Ramos (cell line): ENCODE data around the gene KCTD10.

ENCODE experiments used
- in situ Hi-C: fragments of 300-500 bp; cut with MboI; formaldehyde crosslinking; loops from one replicate; pipeline ENCODE4 v1.14.3; 2022; ENCODE audit warnings: low sequenced_read_pairs; ENCODE audit not compliant: unreplicated experiment

The KCTD10 gene

GRCh38 chr12:109496306-109496705 is 19.2 kb upstream of the KCTD10 start:
- in situ Hi-C loops, result no loop called here

GRCh38 chr12:109495012-109495411 is 17.9 kb upstream of the KCTD10 start:
- in situ Hi-C loops, result no loop called here

GRCh38 chr12:109494348-109494881 is 17.3 kb upstream of the KCTD10 start:
- in situ Hi-C loops, result no loop called here

DNA sequence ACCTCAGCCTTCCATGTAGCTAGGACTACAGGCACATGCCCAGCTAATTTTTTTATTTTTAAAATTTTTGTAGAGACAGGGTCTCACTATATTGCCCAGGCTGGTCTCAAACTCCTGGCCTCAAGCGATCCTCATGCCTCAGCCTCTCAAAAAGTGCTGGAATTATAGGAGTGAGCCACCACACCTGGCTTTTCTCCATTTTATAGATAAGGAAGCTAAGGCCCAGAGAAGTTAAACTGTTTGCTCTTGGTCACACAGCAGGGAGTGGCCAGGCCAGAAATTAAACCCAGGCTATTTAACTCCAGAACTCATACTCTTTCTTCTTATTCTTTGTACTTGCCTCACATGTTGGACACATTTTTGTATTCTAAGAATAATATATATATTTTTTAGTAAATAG is 16.8 kb upstream of the KCTD10 start:
- in situ Hi-C loops, result no loop called here

GRCh38 chr12:109493090-109493489 is 16.0 kb upstream of the KCTD10 start:
- in situ Hi-C loops, result no loop called here

DNA sequence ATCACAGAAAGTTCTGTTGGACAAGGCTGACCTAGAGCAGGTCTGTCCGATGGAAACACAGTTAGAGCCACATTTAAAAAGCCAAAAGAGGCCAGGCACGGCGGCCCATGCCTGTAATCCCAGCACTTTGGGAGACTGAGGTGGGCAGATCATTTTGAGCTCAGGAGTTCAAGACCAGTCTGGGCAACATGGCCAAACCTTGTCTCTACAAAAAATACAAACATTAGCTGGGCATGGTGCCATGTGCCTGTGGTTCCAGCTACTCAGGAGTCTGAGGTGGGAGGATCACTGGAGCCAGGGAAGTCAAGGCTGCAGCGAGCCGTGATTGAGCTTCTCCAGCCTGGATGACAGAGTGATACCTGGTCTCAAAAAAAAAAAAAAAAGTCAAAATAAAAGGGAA is 15.3 kb upstream of the KCTD10 start:
- in situ Hi-C loops, result no loop called here

DNA sequence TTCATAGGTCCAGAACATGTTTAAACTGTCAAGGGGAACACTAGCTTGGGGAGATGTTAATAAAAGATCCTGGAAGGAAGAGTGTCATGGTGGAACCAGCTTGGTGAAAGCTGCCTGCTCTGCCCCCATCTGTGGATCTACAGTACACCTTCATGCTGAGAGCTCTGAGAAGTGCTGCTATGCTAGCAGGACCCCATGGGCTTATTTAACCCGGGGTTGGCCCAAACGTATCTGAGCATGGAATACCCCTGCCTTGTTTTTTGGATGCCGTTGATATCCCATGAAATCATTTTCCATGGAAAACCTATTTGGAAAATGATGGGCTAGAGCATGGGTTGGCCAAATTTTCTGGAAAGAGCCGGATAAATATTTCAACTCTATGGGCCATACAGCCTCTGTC is 14.6 kb upstream of the KCTD10 start:
- in situ Hi-C loops, result no loop called here

DNA sequence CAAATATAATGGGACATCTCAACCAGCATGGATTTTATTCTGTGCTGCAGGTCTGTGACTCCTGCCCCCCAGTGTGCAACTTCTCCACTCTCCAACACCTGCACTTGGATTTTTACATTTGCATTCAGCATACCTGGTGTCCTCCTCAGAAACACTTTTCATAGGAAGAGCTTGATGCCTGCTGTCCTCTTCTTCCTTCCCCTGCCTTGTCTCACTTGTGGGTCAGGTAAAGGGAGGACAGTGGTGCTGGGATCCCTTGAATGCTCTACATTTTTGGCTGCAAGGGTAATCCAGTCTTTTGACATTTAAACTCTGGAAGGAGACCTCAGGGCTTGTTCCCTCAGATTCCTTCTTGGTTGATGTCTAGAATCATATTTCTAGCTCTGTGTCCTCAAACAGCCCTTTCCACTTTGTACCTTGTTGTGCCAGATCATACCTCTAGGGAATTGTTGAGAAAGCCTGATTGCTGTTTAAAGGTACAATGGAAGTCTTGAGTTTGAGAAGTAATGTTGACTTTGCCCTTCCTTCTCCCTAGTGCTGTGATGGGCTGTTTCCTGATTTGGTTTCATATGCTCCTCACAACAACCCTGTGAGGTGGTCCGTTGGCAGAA is 13.0 kb upstream of the KCTD10 start:
- in situ Hi-C loops, result no loop called here

DNA sequence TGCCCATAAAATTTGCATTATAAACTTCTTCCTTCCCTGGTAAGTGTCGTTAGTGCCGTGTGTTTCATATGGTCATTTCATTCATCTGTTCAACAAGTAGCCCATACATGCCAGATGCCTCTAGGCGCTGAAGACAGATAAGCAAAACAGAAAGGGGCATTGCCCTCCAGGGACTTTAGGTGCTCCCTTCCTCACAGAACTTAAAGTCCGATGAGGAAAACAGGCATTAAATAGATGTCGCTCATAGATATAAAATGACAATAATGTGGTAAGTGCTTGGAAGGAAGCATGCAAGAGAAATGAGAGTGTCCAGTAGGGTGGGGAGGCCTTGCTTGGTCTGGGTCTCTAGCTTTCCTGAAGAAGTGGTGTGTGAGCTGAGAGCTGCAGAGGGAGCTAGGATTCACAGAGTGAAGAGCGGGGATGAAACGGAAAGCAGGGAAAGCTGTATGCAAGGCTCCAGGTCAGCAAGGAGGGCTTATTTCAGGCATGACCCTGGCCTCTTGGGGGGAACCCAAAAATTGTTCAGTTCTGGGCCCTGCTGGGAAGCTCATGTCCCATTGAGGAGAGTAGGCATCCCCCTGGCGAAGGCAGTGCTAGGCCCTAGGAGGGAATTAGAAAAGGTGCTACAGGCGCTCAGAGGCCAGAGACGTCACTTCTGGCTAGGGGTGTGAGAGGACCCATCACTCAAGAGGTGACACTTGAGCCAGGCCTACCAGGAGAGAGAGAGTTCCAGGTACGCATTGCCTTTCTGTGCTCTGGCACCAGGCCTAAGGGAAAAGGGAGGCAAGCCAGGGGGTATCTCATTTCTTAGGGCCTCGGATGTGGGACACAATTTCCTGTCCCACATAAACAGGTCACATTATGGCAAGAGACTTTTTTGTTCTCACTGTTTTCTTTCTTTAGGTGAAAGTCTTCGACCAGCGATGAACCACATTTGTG is 12.2 kb upstream of the KCTD10 start:
- in situ Hi-C loops, result no loop called here

- in situ Hi-C loops, result no loop called here
These were observed 11.1 kb upstream of the KCTD10 start for GRCh38 chr12:109488051-109488665.

DNA sequence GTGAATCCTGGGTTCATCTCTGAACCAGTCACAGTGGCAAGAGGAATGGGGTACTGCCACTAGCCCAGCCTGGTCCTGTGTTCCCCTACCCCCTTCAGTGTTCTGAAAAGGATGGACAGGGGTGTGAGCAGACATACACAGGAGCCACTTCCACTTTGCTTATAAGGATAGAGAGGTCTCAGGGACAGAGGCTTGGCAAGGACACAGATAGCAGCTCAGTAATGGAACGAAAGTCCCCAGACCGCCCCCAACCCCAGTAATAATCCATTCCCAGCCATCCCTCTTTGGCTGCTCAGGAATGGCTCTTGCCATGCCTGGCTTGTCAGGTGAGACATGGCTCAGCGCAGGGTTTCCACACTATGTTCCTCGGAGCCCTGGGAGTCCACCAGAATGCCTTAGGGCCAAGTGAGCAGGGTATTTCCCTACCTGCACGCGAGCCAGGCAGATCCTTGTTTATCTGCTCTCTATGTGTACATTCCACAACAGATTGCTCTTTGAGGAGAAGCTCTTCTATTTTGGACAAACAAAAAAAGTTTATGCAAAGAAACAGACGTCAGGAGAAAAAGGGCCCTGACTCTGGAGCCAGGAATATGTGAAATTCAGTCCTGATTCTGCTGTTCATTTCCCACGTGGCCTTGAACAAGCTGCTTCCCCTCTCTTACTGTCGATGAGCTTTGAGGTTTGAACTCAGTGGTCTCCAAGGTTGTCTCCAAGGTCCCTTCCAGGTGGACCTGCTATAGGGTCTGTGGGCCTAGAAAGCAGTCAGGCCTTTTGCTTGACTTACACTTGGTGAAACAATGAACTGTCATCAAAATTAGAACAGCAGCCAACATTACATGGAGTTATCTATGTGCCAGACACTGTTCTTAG is 10.3 kb upstream of the KCTD10 start:
- in situ Hi-C loops, result no loop called here

GRCh38 chr12:109485201-109485600 is 8.1 kb upstream of the KCTD10 start:
- in situ Hi-C loops, result no loop called here

- in situ Hi-C loops, result no loop called here
These were observed 6.2 kb upstream of the KCTD10 start for GRCh38 chr12:109483346-109483745.

DNA sequence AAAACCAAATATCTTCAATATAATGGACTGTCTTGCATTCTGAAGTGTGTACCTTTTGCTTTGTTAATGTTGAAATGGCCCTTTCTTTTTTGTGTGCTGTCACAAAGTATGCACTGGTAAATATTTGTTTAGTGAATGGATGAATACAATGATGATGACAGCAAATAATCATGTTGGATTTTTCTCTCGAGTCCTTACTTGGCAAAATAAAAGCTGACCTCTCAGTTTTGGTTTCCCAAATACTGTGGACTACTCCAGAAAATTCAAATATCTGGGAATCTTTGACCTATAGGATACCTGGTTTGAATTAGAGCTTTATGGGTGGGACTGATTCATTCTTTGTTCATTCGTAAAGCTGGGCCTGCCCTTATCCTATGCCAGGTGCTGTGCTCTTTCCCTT is 5.8 kb upstream of the KCTD10 start:
- in situ Hi-C loops, result no loop called here

DNA sequence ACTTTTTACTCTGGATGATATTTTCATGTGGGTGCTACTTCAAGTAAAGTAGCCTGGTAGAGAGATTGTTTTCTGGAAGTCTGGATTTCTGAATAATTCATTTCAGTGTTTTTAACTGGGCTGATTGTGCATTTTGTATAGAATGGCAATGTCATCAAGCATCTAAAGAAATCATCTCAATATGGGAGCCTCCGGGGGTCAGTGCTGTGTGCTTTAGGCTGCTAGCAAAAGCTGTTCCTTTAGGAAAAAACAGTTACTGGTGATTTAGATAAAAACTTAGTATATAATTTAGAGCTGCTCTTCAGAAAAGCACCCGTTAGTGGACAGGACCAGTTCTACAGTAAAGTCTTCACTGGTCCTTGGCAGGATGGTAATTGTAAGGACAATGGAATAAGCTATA is 5.4 kb upstream of the KCTD10 start:
- in situ Hi-C loops, result no loop called here

DNA sequence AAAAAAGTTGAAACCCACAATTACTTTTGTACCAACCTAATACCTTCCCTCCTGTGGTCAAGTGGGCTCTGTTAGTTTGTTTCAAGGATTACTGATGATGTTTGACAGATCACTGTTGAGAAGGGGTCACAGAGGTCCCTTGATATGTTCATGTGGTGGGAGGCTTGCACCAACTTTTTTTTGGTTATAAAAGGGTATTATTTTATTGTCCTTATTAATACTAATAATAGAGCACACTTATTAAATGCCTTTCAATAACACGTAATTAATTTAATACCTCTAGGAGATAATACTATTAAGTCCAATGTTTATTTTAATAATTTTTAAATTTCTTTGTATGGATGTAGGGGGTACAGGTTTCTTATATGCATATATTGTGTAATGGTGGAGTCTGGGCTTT is 4.8 kb upstream of the KCTD10 start:
- in situ Hi-C loops, result no loop called here

DNA sequence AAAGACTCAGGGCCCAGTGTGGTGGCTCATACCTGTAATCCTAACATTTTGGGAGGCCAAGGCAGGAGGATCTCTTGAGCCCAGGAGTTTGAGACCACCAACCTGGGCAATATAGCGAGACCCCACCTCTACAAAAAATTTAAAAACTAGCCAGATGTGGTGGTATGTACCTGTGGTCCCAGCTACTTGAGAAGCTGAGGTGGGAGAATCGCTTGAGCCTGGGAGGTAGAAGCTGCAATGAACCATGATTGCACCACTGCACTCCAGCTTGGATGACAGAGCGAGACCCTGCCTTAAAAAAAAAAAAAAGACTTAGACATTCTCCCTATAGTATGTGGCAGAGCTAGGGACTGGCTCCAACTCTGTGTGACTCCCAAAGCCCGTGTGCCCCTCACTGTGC is 3.3 kb upstream of the KCTD10 start:
- in situ Hi-C loops, result no loop called here

GRCh38 chr12:109479761-109480160 is 2.7 kb upstream of the KCTD10 start:
- in situ Hi-C loops, result no loop called here

GRCh38 chr12:109477963-109478315 is 839 bp upstream of the KCTD10 start:
- in situ Hi-C loops, result no loop called here

GRCh38 chr12:109476807-109477184 is 304 bp downstream of the KCTD10 start:
- in situ Hi-C loops, result no loop called here
